Nephron (organoid): ENCODE data around the gene ADGB.
A peak's percentile ranks its signal among the peaks of the same experiment; 100 is the strongest.

Experiments used
- H3K27ac Mint-ChIP-seq, 3 experiments: 2 replicates each; pipeline ENCODE4 v1.8.0; 2020; ENCODE audit warnings: mixed read lengths in 3 of 3, mild to moderate bottlenecking in 2 of 3, moderate library complexity in 1 of 3
- H3K27me3 Mint-ChIP-seq: 2 replicates; pipeline ENCODE4 v1.8.0; 2021; ENCODE audit warnings: low read depth, mild to moderate bottlenecking, moderate library complexity, mixed read lengths
- H3K36me3 Mint-ChIP-seq: 2 replicates; pipeline ENCODE4 v1.8.0; 2020; ENCODE audit warnings: low read depth, mixed read lengths
- H3K4me1 Mint-ChIP-seq: 2 replicates; pipeline ENCODE4 v1.8.0; 2020; ENCODE audit warnings: mixed read lengths
- H3K4me3 Mint-ChIP-seq, 3 experiments: 2 replicates each; pipeline ENCODE4 v1.8.0; 2020; ENCODE audit warnings: mild to moderate bottlenecking in 3 of 3, mixed read lengths in 3 of 3, moderate library complexity in 2 of 3
- H3K9me3 Mint-ChIP-seq: 2 replicates; pipeline ENCODE4 v1.8.0; 2020; ENCODE audit warnings: mixed read lengths
- TF ChIP-seq, protein P1 (sequence below), 3 experiments: fragments of 200-600 bp; sonication (generic); IDR thresholded peaks; one replicate each; pipeline ENCODE4 v1.5.0; 2021; ENCODE audit warnings: antibody characterized with exemption in 3 of 3; ENCODE audit not compliant: unreplicated experiment in 3 of 3

The ADGB gene

DNA sequence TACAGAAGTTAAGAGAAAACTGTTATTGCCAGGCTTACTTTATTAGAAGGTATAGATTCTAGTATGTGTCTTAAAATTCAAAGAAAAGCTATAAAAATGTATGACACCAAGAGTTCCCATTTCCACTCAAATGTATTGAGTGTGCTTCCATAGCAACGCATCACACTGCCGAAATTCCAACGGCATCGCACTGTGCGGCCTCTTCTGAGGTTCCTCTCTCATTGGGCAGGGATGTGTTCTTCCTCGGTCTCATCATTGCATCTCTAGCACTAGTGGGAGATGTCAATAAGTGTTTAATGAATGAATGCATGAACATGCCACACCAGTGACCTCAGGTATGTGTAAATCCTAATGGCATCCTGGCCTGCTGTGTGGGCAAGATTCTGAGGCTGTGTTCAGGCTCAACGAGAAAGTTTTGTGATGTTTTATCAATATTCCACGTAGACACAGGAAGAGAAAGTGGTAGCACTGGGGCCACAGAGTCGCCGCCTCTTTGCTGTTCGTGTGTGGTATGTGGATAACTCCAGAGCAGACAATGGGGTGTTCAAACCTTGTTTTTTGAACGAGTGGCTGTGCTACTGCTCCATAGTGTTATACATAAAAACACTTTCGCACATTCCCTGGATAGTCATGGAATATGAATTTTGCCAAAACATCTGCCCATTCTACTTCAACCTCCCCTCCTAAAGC lies 171.6 kb downstream of the ADGB start:
- Mint-ChIP-seq H3K4me3 (no peak overlapping the region), H3K36me3 (no peaks in the 10 kb centered on the region), H3K9me3 (no peaks in the 10 kb centered on the region), H3K27me3 (no peaks in the 10 kb centered on the region), H3K4me1 (peaks cover 6% of the 10 kb centered on the region), H3K27ac (no peak overlapping the region)
- TF ChIP-seq, protein P1, sequence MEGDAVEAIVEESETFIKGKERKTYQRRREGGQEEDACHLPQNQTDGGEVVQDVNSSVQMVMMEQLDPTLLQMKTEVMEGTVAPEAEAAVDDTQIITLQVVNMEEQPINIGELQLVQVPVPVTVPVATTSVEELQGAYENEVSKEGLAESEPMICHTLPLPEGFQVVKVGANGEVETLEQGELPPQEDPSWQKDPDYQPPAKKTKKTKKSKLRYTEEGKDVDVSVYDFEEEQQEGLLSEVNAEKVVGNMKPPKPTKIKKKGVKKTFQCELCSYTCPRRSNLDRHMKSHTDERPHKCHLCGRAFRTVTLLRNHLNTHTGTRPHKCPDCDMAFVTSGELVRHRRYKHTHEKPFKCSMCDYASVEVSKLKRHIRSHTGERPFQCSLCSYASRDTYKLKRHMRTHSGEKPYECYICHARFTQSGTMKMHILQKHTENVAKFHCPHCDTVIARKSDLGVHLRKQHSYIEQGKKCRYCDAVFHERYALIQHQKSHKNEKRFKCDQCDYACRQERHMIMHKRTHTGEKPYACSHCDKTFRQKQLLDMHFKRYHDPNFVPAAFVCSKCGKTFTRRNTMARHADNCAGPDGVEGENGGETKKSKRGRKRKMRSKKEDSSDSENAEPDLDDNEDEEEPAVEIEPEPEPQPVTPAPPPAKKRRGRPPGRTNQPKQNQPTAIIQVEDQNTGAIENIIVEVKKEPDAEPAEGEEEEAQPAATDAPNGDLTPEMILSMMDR (IDR thresholded peaks at IDR 0.05; ENCODE audit: unreplicated experiment in 3 of 3), result no peak

DNA sequence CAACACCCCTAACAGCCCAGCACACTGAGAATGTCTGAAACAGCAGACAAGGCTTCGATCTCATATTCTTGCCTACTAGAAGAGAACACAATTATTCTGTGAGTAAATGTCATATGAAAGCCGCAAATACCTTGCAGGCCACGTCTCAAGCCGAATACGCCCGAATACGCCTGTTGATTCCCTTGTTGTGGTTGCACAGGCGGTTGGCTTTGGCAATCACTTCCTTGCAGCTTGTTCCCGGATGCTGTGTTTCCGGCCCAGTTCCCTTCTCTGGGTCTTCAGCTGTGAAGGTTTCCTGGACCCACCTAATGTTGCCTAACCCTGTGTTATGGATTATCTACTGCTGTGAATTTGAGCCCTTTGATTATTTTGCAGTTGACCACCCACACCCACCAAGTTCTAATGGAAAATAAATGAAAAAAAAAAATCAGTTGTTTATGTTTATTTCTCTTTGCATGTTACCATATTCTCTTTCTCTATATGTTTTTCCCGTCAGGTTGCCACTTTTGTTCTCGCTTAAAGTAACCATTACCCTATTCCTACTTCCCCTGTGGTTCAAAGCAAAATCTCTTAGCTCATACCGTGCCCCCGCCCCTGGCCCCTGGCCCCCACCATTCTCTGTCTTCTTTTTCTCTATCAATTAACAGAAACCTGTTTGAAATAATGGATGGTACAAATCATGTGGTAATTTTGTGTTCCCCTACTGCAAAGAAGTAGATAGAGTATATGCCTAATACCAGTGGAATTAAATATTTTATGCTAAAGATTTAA lies 172.4 kb downstream of the ADGB start:
- TF ChIP-seq, protein P1 (IDR thresholded peaks at IDR 0.05; ENCODE audit: unreplicated experiment in 3 of 3), result no peak
- Mint-ChIP-seq H3K4me1 (peaks cover 6% of the 10 kb centered on the region), H3K27me3 (no peaks in the 10 kb centered on the region), H3K9me3 (no peaks in the 10 kb centered on the region), H3K36me3 (no peaks in the 10 kb centered on the region), H3K27ac (no peak overlapping the region), H3K4me3 (no peak overlapping the region)

DNA sequence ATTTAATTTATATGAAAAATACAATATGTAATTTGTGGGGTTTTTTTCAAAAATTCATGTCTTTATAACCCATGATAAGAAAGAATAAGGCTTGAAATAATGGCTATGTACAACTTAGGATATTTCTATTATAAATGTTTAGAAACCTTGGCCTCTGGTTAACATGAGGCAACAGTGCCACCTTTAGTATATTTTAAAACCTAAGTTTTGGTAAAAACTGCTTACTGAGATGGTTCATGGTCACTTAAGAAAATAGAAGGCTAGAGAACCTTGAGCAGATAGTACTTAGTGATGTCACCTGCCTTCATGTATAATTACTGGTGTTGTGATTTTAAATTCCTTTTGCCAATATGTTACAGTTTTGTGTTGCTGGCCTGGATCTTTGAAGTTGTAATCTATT lies 176.4 kb downstream of the ADGB start:
- no peak overlapping the region for H3K4me3 Mint-ChIP-seq
- H3K36me3 Mint-ChIP-seq, result no peaks in the 10 kb centered on the region
- no peaks in the 10 kb centered on the region for H3K9me3 Mint-ChIP-seq
- TF ChIP-seq, protein P1 (IDR thresholded peaks at IDR 0.05; ENCODE audit: unreplicated experiment in 3 of 3), result no peak
- no peaks in the 10 kb centered on the region for H3K4me1 Mint-ChIP-seq
- H3K27ac Mint-ChIP-seq, result no peak overlapping the region
- H3K27me3 Mint-ChIP-seq, result no peaks in the 10 kb centered on the region

DNA sequence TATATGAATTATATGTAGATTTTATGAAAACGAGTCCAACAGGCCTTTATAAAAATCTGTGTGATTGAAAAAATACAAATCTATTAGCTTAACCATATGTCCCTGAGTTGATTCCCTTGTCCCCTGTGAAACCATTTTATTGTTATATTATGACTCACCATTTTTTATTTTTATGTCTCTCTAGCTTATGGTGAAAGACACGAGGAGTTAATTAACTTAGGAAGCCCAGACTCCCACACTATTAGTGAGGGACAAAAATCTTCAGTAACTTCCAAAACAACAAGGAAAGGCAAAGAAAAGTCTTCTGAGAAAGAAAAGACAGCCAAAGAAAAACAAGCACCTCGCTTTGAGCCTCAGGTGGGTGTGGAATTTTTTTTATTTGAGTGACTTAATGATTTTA lies 183.1 kb downstream of the ADGB start:
- Mint-ChIP-seq H3K4me3 (no peak overlapping the region), H3K9me3 (no peaks in the 10 kb centered on the region), H3K27ac (no peak overlapping the region), H3K36me3 (no peaks in the 10 kb centered on the region), H3K27me3 (no peaks in the 10 kb centered on the region), H3K4me1 (no peaks in the 10 kb centered on the region)
- TF ChIP-seq, protein P1 (IDR thresholded peaks at IDR 0.05; ENCODE audit: unreplicated experiment in 3 of 3), result no peak

DNA sequence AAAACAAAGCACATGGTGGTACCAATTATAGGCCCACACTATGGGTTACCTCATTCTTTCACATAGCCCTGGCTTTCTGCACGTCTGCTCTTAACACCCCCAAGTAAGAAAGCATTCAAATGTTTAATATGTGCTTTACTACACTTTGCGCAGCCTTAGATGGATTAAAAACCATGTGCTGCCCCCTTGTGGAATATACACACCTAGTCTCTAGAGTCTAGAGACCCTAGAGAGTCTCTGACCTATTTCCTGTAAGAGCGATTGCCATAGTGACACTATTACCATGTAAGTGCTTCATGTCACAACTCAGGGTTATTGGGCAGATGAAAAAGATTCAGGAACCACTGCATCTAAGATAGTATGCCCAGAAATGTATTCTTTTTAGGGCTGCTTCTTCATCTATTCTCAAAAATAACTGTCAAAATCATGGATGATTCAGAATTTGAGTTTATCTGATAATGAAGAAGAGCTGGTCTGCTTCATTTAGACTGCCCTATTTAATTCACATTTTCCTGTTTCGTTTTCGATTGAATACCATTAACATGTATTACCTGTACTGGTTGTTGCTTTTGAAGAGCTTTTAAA lies 186.3 kb downstream of the ADGB start:
- Mint-ChIP-seq H3K4me1 (peaks cover 4% of the 10 kb centered on the region), H3K27me3 (peaks cover 3% of the 10 kb centered on the region), H3K4me3 (no peak overlapping the region), H3K27ac (no peak overlapping the region), H3K36me3 (no peaks in the 10 kb centered on the region), H3K9me3 (no peaks in the 10 kb centered on the region)
- TF ChIP-seq, protein P1 (IDR thresholded peaks at IDR 0.05; ENCODE audit: unreplicated experiment in 3 of 3), result peak; percentile 21 to 50 (median 36)
